ENCODE measurements around the gene PIBF1.
"Not testable (repeated sequence)": the region's sequence is repeated elsewhere in the genome, so short reads cannot be mapped to it uniquely, and the experiment has no call there.

DNA sequence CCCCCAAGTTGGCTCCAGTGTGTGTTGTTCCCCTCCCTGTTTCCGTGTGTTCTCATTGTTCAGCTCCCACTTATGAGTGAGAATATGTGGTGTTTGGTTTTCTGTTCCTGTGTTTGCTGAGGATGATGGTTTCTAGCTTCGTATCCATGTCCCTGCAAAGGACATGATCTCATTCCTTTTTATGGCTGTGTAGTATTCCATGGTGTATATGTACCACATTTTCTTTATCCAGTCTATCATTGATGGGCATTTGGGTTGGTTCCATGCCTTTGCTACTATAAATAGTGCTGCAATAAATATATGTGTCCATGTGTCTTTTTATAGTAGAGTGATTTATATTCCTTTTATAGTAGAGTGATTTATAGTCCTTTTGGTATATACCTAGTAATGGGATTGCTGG, 63.2 kb downstream of the PIBF1 start:
- TF ChIP-seq ZNF274 (IDR thresholded peaks at IDR 0.05; ENCODE audit: low read depth, low read length); YY1 (IDR thresholded peaks at IDR 0.05; ENCODE audit: insufficient read depth, insufficient read length): not testable (repeated sequence)
